ENCODE measurements around the gene PACC1. TPM values are rescaled to one million over a fixed set of nuclear protein-coding genes. Genes with fewer than 3 reads are reported as not detected.

The PACC1 gene
- total and polyA plus RNA-seq, 5 donors: 2.3 to 4.9 (median 4.0) TPM

- intact Hi-C loops (cut with DNase I): loop anchor here (5.0 to 10.0 kb wide), 4 partner anchors 90 to 303 kb away; no protein-coding TSS in a partner anchor
- WGBS: 44% methylated on average over 7 of the region's 7 CpGs
- DNase-seq (no peak), ATAC-seq (peak; percentile 61 to 73)
- H3K4me3 ChIP-seq (ENCODE audit: low read length): no peak overlapping the region
- no peaks in the 10 kb centered on the region for H3K9me3 ChIP-seq (ENCODE audit: control insufficient read depth, low read length)
- H3K27me3 ChIP-seq (ENCODE audit: control insufficient read depth, insufficient read depth): no peaks in the 10 kb centered on the region
- H3K27ac ChIP-seq (ENCODE audit: low read length): no peak overlapping the region
- H3K4me1 ChIP-seq (ENCODE audit: control insufficient read depth, insufficient read depth, low read length): no peaks in the 10 kb centered on the region
Observed at GRCh38 chr1:212364985-212365384, 49.7 kb downstream of the PACC1 start.

GRCh38 chr1:212359794-212360479, 54.7 kb downstream of the PACC1 start:
- H3K27ac ChIP-seq (ENCODE audit: low read length): no peak overlapping the region
- DNase-seq (no peak), ATAC-seq (no peak)
- no peak overlapping the region for H3K4me3 ChIP-seq (ENCODE audit: low read length)
- intact Hi-C loops (cut with DNase I): loop anchor here in 1 of 4 donors (10.0 kb wide), 1 partner anchor 95 kb away; no protein-coding TSS in a partner anchor
- no peaks in the 10 kb centered on the region for H3K9me3 ChIP-seq (ENCODE audit: control insufficient read depth, low read length)
- no peaks in the 10 kb centered on the region for H3K27me3 ChIP-seq (ENCODE audit: control insufficient read depth, insufficient read depth)
- H3K4me1 ChIP-seq (ENCODE audit: control insufficient read depth, insufficient read depth, low read length): no peaks in the 10 kb centered on the region
- 79% methylated on average over 4 of the region's 4 CpGs for WGBS

GRCh38 chr1:212355230-212355969, 59.3 kb downstream of the PACC1 start:
- Histone ChIP-seq H3K27me3 (ENCODE audit: control insufficient read depth, insufficient read depth) (no peaks in the 10 kb centered on the region), H3K4me3 (ENCODE audit: low read length) (no peak overlapping the region), H3K27ac (ENCODE audit: low read length) (no peak overlapping the region), H3K4me1 (ENCODE audit: control insufficient read depth, insufficient read depth, low read length) (no peaks in the 10 kb centered on the region), H3K9me3 (ENCODE audit: control insufficient read depth, low read length) (no peaks in the 10 kb centered on the region)
- ATAC-seq: no peak
- WGBS: 93% methylated on average over 3 of the region's 3 CpGs
- intact Hi-C loops (cut with DNase I): no loop called here
- DNase-seq: no peak

GRCh38 chr1:212354464-212354863, 60.2 kb downstream of the PACC1 start:
- ATAC-seq (no peak), DNase-seq (no peak)
- 95% methylated on average over 3 of the region's 3 CpGs for WGBS
- intact Hi-C loops (cut with DNase I): no loop called here
- Histone ChIP-seq H3K27ac (ENCODE audit: low read length) (no peak overlapping the region), H3K4me1 (ENCODE audit: control insufficient read depth, insufficient read depth, low read length) (no peaks in the 10 kb centered on the region), H3K27me3 (ENCODE audit: control insufficient read depth, insufficient read depth) (no peaks in the 10 kb centered on the region), H3K9me3 (ENCODE audit: control insufficient read depth, low read length) (no peaks in the 10 kb centered on the region), H3K4me3 (ENCODE audit: low read length) (no peak overlapping the region)

- no peaks in the 10 kb centered on the region for H3K27me3 ChIP-seq (ENCODE audit: control insufficient read depth, insufficient read depth)
- intact Hi-C loops (cut with DNase I): no loop called here
- 81% methylated on average over 2 of the region's 2 CpGs for WGBS
- no peaks in the 10 kb centered on the region for H3K9me3 ChIP-seq (ENCODE audit: control insufficient read depth, low read length)
- DNase-seq: no peak
- no peak overlapping the region for H3K27ac ChIP-seq (ENCODE audit: low read length)
- H3K4me1 ChIP-seq (ENCODE audit: control insufficient read depth, insufficient read depth, low read length): no peaks in the 10 kb centered on the region
- H3K4me3 ChIP-seq (ENCODE audit: low read length): no peak overlapping the region
- no peak for ATAC-seq
Observed at GRCh38 chr1:212353181-212353580, 61.5 kb downstream of the PACC1 start.

GRCh38 chr1:212351588-212352362, 62.9 kb downstream of the PACC1 start:
- H3K27ac ChIP-seq (ENCODE audit: low read length): no peak overlapping the region
- intact Hi-C loops (cut with DNase I): no loop called here
- H3K27me3 ChIP-seq (ENCODE audit: control insufficient read depth, insufficient read depth): no peaks in the 10 kb centered on the region
- no peaks in the 10 kb centered on the region for H3K9me3 ChIP-seq (ENCODE audit: control insufficient read depth, low read length)
- H3K4me1 ChIP-seq (ENCODE audit: control insufficient read depth, insufficient read depth, low read length): no peaks in the 10 kb centered on the region
- ATAC-seq: no peak
- WGBS: 93% methylated on average over 10 of the region's 10 CpGs
- DNase-seq: no peak
- no peak overlapping the region for H3K4me3 ChIP-seq (ENCODE audit: low read length)

GRCh38 chr1:212346601-212347000, 68.1 kb downstream of the PACC1 start:
- intact Hi-C loops (cut with DNase I): no loop called here
- 93% methylated on average over 1 of the region's 1 CpG for WGBS
- H3K27ac ChIP-seq (ENCODE audit: low read length): no peak overlapping the region
- no peak overlapping the region for H3K4me3 ChIP-seq (ENCODE audit: low read length)
- ATAC-seq (no peak), DNase-seq (no peak)
- H3K4me1 ChIP-seq (ENCODE audit: control insufficient read depth, insufficient read depth, low read length): peaks cover 2% of the 10 kb centered on the region
- H3K9me3 ChIP-seq (ENCODE audit: control insufficient read depth, low read length): no peaks in the 10 kb centered on the region
- H3K27me3 ChIP-seq (ENCODE audit: control insufficient read depth, insufficient read depth): no peaks in the 10 kb centered on the region

- ATAC-seq: no peak
- intact Hi-C loops (cut with DNase I): no loop called here
- no peaks in the 10 kb centered on the region for H3K9me3 ChIP-seq (ENCODE audit: control insufficient read depth, low read length)
- H3K27ac ChIP-seq (ENCODE audit: low read length): no peak overlapping the region
- no peak for DNase-seq
- 96% methylated on average over 4 of the region's 4 CpGs for WGBS
- no peak overlapping the region for H3K4me3 ChIP-seq (ENCODE audit: low read length)
- H3K4me1 ChIP-seq (ENCODE audit: control insufficient read depth, insufficient read depth, low read length): peaks cover 2% of the 10 kb centered on the region
- no peaks in the 10 kb centered on the region for H3K27me3 ChIP-seq (ENCODE audit: control insufficient read depth, insufficient read depth)
Observed at GRCh38 chr1:212344905-212345304, 69.8 kb downstream of the PACC1 start.

GRCh38 chr1:212341090-212341489, 73.6 kb downstream of the PACC1 start:
- no peak for ATAC-seq
- Histone ChIP-seq H3K9me3 (ENCODE audit: control insufficient read depth, low read length) (no peaks in the 10 kb centered on the region), H3K27ac (ENCODE audit: low read length) (no peak overlapping the region), H3K4me3 (ENCODE audit: low read length) (no peak overlapping the region), H3K4me1 (ENCODE audit: control insufficient read depth, insufficient read depth, low read length) (peaks cover 2% of the 10 kb centered on the region), H3K27me3 (ENCODE audit: control insufficient read depth, insufficient read depth) (no peaks in the 10 kb centered on the region)
- no peak for DNase-seq
- WGBS: 85% methylated on average over 1 of the region's 1 CpG
- intact Hi-C loops (cut with DNase I): no loop called here

GRCh38 chr1:212329105-212329504, 85.6 kb downstream of the PACC1 start:
- DNase-seq (no peak), ATAC-seq (no peak)
- Histone ChIP-seq H3K9me3 (ENCODE audit: control insufficient read depth, low read length) (no peaks in the 10 kb centered on the region), H3K4me1 (ENCODE audit: control insufficient read depth, insufficient read depth, low read length) (no peaks in the 10 kb centered on the region), H3K27ac (ENCODE audit: low read length) (no peak overlapping the region), H3K4me3 (ENCODE audit: low read length) (no peak overlapping the region), H3K27me3 (ENCODE audit: control insufficient read depth, insufficient read depth) (no peaks in the 10 kb centered on the region)
- intact Hi-C loops (cut with DNase I): no loop called here
- WGBS: 90% methylated on average over 2 of the region's 2 CpGs

- no peak for ATAC-seq
- 82% methylated on average over 4 of the region's 4 CpGs for WGBS
Observed at GRCh38 chr1:212328248-212328647, 86.4 kb downstream of the PACC1 start.

More at GRCh38 chr1:212328248-212328647, 86.4 kb downstream of the PACC1 start:
- Histone ChIP-seq H3K4me1 (ENCODE audit: control insufficient read depth, insufficient read depth, low read length) (no peaks in the 10 kb centered on the region), H3K4me3 (ENCODE audit: low read length) (no peak overlapping the region), H3K27ac (ENCODE audit: low read length) (no peak overlapping the region), H3K9me3 (ENCODE audit: control insufficient read depth, low read length) (no peaks in the 10 kb centered on the region), H3K27me3 (ENCODE audit: control insufficient read depth, insufficient read depth) (no peaks in the 10 kb centered on the region)
- no peak for DNase-seq
- intact Hi-C loops (cut with DNase I): no loop called here

Data from right cardiac atrium (tissue), 5 donors.